Astrocyte of the cerebellum (primary cell): Measurements from ENCODE around the gene ZNF524.

Source experiments
- DNase-seq: peaks from one replicate; pipeline ENCODE4 v3.0.0-alpha.2; 2011; ENCODE audit warnings: low read depth
- H3K4me3 ChIP-seq: 2 replicates; pipeline ENCODE4 v1.5.1; 2011; ENCODE audit warnings: mild to moderate bottlenecking, low read depth, low read length, moderate library complexity
- in situ Hi-C: cut with HindIII; loops from 2 replicates; pipeline ENCODE4 v1.10.0; 2017; ENCODE audit warnings: low sequenced_read_pairs
- TF ChIP-seq, protein P1 (sequence below): IDR thresholded peaks from 2 replicates; pipeline ENCODE4 v1.5.1; 2012; ENCODE audit warnings: low read length, low read depth, moderate library complexity, mild to moderate bottlenecking; ENCODE audit errors: missing control alignments

ZNF524 gene

DNA sequence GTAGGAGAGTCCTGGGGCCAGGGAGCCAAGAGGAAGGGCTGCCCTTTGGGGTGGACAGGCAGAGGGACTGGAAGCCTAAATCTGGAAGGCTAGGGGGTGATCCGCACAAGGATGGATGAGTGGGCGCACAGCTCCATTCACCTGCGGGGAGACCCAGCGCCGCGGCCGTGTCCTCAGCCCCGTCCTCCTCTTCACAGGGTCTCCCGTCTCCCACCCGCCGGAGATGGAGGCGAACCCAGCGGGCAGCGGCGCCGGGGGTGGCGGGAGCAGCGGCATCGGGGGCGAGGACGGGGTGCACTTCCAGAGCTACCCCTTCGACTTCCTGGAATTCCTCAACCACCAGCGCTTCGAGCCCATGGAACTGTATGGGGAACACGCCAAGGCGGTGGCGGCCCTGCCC is 13.3 kb downstream of the ZNF524 start:
- TF ChIP-seq, protein P1, sequence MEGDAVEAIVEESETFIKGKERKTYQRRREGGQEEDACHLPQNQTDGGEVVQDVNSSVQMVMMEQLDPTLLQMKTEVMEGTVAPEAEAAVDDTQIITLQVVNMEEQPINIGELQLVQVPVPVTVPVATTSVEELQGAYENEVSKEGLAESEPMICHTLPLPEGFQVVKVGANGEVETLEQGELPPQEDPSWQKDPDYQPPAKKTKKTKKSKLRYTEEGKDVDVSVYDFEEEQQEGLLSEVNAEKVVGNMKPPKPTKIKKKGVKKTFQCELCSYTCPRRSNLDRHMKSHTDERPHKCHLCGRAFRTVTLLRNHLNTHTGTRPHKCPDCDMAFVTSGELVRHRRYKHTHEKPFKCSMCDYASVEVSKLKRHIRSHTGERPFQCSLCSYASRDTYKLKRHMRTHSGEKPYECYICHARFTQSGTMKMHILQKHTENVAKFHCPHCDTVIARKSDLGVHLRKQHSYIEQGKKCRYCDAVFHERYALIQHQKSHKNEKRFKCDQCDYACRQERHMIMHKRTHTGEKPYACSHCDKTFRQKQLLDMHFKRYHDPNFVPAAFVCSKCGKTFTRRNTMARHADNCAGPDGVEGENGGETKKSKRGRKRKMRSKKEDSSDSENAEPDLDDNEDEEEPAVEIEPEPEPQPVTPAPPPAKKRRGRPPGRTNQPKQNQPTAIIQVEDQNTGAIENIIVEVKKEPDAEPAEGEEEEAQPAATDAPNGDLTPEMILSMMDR = no peak
- in situ Hi-C loops = loop anchor here (25.0 kb wide), 1 partner anchor 1151 kb away; the partner anchor contains the start of genes CDC42EP5 and LENG9
- no peak overlapping the region for H3K4me3 ChIP-seq
- DNase-seq = no peak

DNA sequence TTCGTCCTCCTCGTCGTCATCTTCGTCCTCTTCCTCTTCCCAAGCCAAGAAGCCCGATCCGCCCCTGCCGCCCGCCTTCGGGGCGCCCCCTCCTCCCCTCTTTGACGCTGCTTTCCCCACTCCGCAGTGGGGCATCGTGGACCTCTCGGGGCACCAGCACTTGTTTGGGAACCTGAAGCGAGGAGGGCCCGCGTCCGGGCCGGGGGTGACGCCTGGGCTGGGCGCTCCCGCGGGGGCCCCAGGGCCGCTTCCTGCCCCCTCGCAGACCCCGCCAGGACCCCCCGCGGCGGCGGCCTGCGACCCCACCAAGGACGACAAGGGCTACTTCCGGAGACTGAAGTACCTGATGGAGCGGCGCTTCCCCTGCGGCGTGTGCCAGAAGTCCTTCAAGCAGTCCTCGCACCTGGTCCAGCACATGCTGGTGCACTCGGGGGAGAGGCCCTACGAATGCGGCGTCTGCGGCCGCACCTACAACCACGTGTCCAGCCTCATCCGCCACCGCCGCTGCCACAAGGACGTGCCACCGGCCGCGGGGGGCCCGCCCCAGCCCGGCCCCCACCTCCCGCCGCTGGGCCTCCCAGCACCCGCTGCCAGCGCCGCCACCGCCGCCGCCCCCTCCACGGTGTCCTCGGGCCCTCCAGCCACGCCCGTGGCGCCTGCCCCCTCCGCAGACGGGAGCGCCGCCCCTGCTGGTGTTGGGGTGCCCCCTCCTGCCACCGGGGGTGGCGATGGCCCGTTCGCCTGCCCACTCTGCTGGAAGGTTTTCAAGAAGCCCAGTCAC is 14.0 kb downstream of the ZNF524 start:
- no peak overlapping the region for H3K4me3 ChIP-seq
- TF ChIP-seq, protein P1 = no peak
- no peak for DNase-seq
- in situ Hi-C loops = loop anchor here (25.0 kb wide), 1 partner anchor 1152 kb away; the partner anchor contains the start of genes CDC42EP5 and LENG9

DNA sequence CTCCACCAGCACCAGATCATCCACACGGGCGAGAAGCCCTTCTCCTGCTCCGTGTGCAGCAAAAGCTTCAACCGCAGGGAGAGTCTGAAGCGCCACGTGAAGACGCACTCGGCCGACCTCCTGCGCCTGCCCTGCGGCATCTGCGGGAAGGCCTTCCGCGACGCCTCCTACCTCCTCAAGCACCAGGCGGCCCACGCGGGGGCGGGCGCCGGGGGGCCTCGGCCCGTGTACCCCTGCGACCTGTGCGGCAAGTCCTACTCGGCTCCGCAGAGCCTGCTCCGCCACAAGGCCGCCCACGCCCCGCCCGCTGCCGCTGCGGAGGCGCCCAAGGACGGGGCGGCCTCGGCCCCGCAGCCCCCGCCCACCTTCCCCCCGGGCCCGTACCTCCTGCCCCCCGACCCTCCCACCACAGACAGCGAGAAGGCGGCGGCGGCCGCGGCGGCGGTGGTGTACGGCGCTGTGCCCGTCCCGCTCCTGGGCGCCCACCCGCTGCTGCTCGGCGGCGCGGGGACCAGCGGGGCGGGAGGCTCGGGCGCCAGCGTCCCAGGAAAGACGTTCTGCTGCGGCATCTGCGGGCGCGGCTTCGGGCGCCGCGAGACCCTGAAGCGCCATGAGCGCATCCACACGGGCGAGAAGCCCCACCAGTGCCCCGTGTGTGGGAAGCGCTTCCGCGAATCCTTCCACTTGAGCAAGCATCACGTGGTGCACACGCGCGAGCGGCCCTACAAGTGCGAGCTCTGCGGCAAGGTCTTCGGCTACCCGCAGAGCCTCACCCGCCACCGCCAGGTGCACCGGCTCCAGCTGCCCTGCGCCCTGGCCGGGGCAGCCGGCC is 14.8 kb downstream of the ZNF524 start:
- DNase-seq = no peak
- H3K4me3 ChIP-seq = no peak overlapping the region
- TF ChIP-seq, protein P1 = no peak
- in situ Hi-C loops = loop anchor here (25.0 kb wide), 1 partner anchor 1153 kb away; the partner anchor contains the start of genes CDC42EP5 and LENG9

DNA sequence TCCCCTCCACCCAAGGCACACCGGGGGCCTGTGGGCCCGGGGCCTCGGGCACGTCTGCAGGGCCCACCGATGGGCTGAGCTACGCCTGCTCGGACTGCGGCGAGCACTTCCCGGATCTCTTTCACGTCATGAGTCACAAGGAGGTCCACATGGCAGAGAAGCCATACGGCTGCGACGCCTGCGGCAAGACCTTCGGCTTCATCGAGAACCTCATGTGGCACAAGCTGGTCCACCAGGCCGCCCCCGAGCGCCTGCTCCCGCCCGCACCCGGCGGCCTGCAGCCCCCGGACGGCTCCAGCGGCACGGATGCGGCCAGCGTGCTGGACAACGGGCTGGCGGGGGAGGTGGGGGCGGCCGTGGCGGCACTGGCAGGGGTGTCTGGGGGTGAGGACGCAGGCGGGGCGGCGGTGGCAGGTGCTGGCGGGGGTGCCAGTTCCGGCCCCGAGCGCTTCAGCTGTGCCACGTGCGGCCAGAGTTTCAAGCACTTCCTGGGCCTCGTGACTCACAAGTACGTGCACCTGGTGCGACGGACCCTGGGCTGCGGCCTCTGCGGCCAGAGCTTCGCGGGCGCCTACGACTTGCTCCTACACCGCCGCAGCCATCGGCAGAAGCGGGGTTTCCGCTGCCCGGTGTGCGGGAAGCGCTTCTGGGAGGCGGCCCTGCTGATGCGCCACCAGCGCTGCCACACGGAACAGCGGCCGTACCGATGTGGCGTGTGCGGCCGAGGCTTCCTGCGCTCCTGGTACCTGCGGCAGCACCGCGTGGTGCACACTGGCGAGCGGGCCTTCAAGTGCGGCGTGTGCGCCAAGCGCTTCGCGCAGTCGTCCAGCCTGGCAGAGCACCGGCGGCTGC is 15.7 kb downstream of the ZNF524 start:
- TF ChIP-seq, protein P1 = no peak
- no peak for DNase-seq
- in situ Hi-C loops = loop anchor here (25.0 kb wide), 1 partner anchor 1153 kb away; the partner anchor contains the start of genes CDC42EP5 and LENG9
- no peak overlapping the region for H3K4me3 ChIP-seq

DNA sequence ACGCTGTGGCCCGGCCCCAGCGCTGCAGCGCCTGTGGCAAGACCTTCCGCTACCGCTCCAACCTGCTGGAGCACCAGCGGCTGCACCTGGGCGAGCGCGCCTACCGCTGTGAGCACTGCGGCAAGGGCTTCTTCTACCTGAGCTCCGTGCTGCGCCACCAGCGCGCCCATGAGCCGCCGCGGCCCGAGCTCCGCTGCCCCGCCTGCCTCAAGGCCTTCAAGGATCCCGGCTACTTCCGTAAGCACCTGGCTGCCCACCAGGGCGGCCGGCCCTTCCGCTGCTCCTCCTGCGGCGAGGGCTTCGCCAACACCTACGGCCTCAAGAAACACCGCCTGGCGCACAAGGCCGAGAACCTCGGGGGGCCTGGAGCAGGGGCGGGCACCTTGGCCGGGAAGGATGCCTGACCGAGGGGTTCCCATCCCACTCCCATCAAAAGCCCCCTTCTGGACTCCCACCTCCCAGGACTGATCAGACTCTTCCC is 16.3 kb downstream of the ZNF524 start:
- in situ Hi-C loops = loop anchor here (25.0 kb wide), 1 partner anchor 1154 kb away; the partner anchor contains the start of genes CDC42EP5 and LENG9
- no peak for DNase-seq
- no peak overlapping the region for H3K4me3 ChIP-seq
- TF ChIP-seq, protein P1 = no peak

DNA sequence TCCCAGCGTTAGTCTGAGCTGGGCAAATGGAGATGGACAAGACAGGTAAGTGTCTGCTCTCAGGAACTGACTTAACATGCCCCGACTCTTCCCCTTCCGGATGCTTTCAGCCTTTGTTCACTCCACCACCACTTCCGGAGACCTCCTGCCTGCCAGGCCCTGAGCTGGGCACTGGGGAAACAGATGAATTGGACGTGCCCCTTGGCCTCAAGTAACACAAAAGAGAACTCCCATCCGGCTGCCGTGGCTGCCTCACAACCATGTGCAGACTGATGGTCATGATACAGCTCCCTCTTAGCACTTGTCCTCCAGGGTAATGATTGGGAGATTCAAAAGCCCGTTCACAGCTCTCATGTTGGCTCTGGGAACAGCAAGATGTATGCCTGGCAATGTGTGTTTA is 17.3 kb downstream of the ZNF524 start:
- H3K4me3 ChIP-seq = no peak overlapping the region
- in situ Hi-C loops = loop anchor here (25.0 kb wide), 1 partner anchor 1155 kb away; the partner anchor contains the start of genes CDC42EP5 and LENG9
- TF ChIP-seq, protein P1 = no peak
- DNase-seq = no peak
